NCI-H510A treated with DMSO at 0.1 percent for 48 hours (cell line): ENCODE data around the gene PLOD2.
"Not testable (repeated sequence)": the region's sequence is repeated elsewhere in the genome, so short reads cannot be mapped to it uniquely, and the experiment has no call there.

ENCODE experiments used
- DNase-seq: peaks from one replicate; lab custom pipeline; 2025; lab: John Stamatoyannopoulos, UW

The PLOD2 gene

DNA sequence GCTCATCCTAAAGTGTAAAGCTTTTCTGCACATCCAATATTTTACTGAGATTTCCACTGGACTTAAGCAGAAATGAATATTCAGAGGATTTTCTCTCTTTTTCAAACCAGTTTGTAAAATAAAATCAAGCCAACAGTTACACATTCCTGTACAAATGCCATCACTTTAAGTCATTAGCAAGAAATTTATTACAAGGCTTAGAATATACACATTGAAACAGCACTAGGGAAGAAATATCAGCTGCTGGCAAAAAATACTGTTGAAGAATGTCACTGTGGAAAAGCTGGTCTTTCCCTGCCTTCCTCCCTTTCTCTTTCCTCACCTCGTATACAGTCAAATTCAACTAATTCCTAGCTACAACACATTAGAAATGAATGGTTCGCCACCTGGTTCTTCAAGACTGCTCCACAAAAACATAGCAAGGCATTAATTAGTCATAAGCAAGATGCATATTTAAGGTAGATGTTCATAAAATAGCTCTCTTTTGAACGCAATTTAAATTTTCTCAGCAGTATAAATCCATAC, 21.3 kb downstream of the PLOD2 start:
- no peak for DNase-seq

DNA sequence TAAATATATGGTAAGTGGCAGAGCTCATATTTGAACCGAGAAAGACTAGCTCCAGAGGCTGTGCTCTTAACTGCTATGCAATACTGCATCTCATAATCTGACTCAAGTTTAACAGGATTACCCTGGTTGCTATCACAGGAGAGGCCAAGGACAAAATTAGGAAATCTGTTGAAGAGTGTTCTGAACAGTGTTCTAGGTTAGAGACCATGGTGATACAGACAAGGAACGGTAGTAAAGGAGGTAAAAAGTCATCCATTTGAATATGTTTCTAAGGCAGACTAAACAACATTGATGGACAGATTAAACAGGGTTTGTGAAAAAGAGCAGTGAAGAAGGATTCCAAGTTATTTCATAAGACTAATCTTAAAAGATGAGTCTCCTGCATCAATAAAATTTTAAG, 22.1 kb downstream of the PLOD2 start:
- no peak for DNase-seq

DNA sequence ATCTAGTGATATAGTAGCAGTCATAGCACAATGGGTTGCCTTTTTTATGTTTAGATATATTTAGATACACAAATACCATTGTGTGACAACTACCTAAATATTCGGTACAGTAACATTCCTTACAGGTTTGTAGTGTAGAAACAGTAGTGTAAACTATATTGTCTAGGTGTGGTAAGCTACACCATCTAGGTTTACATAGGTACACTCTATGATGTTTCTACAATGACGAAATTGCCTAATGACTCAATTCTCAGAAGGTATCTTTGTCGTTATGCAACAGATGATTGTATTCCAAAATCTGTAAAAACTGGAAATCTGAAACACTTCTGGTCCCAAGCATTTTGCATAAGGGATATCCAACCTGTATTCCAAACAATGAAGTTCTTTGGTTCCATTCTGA, 24.3 kb downstream of the PLOD2 start:
- no peak for DNase-seq

DNA sequence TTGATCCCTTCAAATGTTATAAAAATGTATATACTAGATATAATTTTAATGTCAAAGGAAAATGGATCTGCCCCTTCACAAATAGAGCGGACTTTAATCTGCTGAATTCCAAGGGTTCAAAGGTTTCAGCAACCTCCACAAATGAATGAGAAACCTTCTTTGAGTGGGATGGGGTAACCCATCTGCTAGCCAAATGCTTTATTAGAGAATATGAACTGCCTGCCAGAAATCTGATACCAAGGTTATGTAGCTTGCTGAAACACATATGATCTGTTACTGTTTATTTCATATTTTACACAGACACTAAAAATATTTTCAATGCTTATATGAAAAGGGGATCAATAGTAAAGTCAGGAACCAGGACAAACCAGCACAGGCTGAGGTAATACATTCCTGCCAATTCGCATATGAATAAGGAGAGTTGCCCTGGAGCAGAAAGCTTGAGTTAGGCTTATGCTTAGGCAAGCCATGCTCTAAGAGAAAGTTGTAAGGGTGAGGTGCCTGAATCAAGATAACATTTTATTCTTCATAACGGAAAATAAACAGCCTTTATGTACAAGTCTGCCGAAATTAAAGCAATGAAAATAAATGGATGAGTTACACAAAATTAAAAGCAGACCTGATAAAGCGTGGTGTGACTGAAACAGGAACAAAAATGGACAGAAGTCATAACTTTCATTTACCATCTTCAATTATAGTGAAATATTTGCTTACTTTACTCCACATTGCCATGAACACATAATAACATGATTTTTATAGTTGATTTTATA, 26.5 kb downstream of the PLOD2 start:
- DNase-seq, result no peak

DNA sequence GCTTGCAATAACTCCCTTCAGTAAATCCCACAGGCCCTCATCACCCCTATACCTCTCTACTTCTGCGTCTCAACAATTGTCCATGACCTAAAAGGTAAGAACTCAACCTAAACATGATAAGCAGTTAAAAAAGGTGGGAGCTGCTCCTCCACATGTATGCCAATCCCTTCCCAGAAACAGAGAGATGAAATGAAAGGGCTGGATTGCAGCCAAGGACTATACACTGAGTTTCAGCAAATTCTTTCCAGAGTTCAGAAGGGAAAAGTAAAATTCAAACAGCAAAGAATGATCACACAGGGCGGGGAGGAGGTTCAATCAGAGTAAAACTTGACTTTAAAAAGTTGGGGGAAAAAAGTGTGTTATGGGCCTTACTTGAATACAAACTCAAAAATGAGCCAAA, 27.5 kb downstream of the PLOD2 start:
- DNase-seq, result no peak

DNA sequence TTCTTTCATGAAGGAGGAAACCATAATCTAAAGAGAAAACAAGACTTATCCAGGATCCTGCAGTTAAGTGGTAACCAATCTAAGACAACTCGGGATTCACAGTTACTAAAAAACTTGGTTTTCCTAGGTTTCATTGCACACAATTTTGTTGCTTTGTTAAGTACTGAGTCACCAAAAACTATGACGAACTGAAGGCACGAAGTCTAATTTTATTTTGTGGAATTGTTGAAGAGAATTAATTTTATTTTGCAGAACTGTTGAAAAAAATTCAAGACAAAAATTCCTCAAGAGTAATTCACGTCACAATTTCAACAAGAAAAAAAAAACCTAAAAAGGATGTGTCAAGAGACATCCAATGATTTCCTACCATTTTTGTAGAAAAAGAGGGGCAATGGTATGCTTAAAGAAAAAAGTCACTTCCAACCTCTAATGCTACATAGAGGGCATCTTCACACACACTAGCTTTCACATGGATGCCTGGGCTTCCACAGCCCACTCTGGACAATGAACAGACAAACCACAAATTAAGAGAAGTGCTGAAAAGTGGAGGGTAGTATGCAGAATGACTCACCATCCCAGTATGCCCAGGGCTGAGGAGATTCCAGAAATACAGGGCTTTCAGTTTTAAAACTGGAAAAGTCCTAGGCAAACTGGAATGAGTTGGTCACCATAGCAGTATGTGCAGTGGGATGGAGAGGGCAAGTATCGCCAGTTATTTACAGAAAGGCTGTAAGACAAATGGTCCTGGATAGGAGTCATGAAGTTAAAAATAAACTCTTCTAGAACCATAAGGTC, 29.2 kb downstream of the PLOD2 start:
- DNase-seq, result no peak

DNA sequence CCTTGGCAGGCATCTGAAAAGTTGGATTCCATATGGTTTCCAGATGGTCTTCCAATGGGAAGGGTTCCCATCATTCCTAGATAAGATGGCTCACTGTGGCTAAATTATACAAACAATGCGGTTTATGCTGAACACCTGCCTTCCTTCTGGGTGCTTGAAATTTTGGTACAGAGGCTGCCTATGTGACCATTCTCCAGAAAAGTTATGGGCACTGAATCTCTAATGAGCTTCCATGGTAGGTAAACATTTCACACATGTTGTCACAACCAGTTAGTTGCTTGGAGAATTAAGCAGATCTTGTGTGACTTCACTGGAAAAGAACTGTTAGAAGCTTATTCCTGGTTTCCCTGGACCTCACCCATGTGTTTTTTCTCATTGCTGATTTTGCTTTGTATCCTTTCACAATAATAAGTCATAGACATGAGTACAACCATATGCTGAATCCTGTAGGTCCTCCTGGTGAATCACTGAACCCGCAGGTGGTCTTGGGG, 30.1 kb downstream of the PLOD2 start:
- no peak for DNase-seq

DNA sequence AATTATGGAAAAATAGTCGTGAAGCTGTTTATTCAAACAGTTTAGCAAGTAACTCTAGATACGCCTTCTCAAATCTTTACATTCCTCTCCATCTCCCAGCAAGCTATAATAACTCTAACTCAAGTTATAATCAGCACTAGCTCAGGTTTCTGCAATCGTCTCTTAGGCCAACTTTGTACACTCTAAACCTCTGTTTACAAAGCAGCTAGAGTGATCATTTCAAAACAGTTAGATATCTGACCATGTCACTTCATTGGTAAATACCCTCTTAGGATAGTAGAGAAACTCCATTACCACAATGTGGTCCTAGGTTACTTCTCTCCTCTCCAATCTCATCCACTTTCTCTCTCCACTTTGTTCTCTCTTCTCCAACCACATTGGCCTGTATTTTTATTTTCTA, 31.2 kb downstream of the PLOD2 start:
- no peak for DNase-seq

DNA sequence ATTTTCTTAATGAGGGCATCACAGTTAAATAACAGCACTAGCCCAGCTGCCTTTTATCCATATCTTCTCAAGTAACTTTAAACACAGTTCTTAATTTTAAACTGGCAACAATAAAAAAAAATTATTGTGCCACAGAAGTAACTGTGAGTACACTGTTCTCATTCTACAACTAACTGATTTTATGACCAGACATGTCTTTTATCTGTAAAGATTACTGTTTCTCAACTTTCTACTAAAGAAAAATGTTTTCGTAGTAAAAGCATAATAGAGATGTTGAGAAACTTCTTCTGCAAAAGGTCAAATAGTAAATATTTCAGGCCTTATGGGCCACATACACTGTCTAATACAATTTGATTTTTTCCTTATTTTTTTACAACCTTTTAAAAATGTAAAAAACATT, 32.0 kb downstream of the PLOD2 start:
- DNase-seq, result no peak

DNA sequence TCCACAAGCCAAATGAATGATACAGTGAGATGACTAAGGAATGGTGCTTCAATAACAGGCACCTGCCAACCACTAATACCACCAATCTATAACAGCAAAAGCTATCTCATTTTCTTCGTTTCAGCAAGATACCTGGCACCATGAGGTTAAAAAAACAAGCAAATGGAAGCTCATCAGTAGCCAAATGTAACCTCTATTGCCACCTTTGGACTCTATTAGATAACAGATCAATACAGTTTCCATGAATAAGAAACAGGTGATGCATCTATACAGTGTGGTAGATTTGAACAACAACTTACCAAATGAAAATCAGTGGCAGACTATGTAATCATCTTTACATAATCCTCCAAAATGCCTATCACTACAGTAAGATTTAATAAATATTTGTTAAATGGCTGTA, 32.8 kb downstream of the PLOD2 start:
- DNase-seq, result no peak

DNA sequence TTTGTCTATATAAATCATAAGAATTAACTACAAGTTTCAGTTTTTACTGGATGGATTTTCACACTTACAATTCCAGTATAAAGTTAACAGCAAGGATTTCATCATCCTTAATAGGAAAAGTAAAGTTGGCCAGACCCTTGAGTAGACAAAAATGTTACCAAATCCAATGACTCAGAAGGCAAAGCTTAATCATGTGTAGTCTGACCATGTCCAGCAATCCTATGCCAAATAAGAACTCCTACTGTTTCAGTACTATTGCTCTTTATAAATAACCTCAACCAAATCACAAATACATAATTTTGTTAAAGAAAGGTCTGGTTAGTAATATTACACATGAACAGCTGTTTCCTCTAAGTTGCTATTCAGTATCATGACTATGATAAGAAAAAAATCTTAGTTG, 35.0 kb downstream of the PLOD2 start:
- DNase-seq, result no peak

DNA sequence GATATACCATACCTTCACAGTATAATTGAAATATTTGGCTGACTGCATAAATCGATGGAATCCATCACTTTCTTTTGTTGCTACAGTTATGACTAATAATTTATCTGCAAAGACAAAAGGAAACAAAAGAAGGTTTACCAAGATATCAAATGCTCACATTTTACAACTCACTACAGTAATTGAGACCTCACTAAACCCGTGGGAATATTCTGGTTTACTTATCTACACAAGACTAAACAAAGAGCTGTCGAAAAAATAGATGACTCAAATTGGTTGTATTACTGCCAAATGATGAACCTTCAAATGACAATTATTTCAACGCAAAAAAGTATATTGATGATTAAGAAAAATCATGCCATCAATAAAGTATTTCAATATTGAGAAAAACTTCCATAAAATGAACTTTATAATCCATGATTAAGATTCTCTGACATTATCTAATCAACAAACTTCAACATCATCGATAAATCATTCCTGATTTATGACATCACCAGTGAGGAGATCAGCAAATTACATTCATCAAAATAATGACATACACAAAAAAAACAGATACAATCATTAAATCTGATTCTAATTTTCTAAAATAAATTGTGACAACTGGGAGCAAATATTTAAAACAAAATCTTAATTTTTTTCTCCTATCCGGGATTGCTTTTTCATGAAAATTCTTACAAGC, 36.7 kb downstream of the PLOD2 start:
- DNase-seq, result no peak

DNA sequence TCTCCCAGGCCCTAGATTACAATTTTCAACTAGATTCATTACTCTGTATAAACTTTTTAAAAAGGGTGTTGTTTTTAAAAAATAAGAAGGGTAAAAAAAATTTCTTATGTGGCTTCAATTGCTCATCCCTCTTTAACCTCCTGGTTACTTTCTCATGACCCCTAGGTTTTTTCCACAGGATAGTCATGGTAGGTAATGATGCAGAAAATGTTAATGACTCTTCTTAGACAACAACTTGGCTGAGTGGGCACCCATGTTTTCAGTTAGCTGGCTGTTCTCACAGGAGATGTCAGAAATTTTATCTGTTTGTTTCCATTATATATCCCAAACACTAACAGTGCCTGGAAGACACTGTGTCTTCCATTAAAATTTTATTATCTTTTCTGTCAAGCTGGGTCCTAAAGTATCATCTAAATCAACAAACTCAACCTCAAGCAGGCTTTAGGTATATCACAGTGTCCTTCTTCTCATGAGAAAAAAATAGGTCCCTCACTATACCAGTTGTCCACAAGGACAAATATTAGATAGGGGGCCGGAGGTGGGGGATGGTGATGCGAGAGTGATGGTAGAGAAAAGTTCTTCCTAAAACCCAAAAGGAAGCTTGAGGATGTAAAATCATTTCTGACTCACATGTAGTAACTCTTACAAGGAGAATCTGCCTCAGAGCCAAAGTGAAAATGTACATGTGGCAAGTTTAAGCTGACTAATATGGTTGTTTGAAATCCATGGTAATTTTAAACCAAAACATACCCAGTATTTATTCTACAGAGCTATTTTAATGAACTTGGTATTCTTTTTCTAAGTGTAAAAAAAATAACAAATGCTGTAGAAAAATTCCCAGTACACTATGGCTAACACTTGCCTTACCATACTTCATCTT, 43.3 kb downstream of the PLOD2 start:
- no peak for DNase-seq

DNA sequence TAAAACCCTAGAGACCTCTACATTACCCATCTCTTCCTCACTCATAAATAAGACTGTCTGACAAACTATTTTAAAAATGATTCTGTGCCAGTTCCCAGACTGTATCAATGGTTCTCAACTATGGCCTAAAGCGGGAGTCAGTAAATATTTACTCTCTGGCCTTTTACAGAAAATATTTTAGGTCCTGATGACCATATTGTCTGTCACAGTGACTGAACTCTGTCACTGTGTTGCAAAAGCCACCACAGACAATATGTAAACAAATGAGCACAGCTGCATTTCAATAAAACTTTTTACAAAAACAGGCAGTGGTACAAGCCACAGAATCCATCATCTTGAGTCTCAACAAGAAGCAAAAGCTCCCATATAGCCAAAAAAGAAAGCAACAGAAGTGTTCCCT, 45.4 kb downstream of the PLOD2 start:
- no peak for DNase-seq

DNA sequence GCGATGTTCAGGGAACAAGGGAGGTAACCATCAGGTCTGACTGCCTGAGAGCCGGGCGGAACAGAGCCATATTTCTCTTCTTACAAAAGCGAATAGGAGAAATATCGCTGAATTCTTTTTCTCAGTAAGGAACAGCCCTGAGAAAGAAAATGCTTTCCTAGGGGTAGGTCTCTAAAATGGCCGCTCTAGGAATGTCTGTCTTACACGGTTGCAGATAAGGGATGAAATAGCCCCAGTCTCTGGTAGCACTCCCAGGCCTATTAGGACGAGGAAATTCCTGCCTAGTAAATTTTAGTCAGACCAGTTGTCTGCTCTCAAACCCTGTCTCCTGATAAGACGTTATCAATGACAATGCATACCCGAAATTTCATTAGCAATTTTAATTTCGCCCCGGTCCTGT, 47.2 kb downstream of the PLOD2 start:
- DNase-seq, result not testable (repeated sequence)

DNA sequence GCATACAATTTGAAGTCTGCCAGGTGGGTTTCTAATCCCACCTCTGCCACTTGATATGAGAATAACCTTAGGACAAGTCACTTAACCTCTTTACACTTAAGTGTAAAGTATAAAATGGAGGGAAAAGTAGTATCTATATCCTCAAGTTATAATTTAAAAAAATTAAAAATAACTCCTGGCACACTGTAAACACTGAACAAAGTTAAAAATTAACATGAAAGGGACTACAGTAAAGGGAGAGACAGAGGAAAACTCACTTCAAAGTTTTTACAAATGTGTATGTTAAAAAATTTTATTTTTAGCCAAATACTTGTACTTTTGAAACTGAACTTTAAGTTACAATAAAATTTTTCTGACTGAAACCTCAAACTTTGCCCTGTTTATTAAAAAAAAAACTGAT, 49.6 kb downstream of the PLOD2 start:
- no peak for DNase-seq

DNA sequence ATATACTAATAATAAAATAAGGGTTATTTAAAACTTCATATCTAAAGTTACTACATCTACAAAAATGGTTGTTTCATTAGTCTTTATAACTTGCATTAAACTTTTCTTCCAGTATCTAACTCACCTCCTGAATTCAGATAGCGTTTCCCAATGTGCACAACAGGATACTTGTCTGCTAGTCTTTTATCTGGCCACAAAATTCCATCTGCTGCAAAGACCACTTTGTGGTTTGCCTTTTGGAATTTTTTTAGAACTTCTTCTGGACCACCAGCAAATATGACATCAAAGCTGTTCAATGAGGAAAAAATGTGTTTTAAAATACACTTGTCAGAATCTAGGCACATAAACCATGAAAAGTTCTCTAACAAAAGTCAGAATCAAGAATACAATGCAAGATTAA, 50.8 kb downstream of the PLOD2 start:
- no peak for DNase-seq

DNA sequence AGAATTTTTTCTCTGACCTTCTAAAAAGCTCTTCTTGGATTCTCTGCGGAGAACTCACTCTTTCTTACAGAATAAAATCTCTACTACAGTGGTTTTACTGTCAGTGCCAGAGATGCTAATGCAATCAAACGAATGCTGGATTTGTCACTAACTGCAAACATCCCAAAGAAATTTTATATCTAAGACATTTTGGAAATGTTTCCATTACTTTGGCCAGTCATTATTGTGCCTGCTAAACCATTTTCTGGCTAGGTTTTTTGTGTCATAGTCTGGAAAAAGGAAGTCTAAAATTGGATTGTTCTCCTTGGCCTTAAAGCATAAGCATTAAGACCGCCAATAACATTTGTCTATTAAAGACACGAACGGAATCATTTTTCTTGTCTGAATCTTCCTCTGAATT, 54.0 kb downstream of the PLOD2 start:
- no peak for DNase-seq

DNA sequence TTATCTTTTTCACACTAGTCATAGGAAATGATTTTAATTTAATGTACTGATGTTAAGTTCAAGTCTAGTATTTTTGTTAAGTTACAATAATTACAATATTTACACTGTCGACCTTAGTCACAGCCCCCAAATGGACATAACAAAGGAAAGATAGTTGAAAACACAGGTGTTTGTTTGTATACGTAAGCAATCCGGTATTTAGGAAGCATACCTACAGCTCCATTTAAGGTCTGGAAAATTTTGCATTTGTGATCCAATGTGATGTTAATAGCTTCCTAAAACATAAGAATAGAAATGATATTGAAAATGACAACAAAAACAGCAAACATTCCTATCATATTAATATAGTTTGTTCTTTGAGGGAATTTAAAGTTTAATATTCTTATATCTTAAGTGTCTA, 56.9 kb downstream of the PLOD2 start:
- no peak for DNase-seq

DNA sequence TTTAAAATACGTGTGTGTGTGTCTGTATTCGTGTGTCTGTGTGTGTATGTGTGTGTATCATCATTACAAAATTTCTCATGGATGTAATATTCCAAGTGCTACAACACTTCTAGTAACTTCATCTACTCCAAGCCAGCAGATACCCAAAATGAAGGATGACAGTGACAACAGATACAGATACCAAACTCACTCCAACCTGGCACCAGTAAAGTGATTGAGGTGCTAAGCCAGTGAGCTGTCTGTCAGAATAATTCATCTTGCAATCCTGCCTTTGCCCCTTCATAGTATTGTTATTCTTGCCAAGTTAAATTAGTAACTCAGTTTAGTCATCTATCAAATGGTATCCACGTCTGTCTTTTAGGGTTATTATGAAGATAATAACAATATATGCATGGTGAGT, 58.1 kb downstream of the PLOD2 start:
- no peak for DNase-seq

DNA sequence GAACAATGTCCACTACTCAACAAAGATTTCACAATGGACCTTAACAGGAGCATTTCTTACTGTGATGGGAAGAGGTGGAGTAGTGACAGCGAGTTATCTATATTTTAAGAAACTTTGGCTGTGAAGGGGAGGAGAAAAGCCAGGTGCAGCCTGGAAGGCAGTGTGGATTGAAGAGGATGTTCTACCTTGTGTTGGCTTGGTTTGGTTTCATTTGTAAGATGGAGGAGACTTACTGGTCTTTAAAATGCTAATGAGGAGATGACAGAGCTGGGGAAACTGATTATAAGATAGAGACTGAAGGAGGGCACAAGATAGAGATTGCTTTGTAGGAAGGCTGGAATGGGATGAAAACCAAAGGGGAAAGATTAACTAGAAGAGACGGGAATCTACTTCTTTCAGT, 59.4 kb downstream of the PLOD2 start:
- DNase-seq, result no peak
